ENCODE results near the gene AKAP1. TPM values are rescaled to one million over a fixed set of nuclear protein-coding genes. Genes with fewer than 3 reads are reported as not detected.

AKAP1 gene
- total and polyA plus RNA-seq, 11 donors, result 55.8 to 240 (median 128) TPM

DNA sequence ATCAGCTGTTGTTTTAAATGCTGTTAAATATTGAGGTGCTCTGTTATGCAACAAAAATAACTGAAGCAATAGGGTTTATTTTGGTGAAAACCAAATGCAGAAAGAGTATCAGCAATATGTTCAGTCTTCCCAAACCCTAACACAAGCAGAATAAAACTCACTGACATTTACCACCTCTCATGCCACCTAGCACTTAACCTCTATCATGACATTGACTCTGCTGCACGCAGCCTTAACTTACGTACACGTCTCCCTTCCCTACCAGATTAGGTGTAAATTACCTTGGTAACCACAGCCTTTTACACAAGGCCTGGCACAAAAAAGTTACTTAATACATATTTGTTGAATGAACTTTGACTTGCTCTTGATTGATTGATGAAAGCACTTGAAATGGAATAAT lies 9.9 kb upstream of the AKAP1 start:
- intact Hi-C loops (cut with DNase I), result loop anchor here in 2 of 10 donors (5.0 kb wide), 2 partner anchors 33 to 73 kb away; no protein-coding TSS in a partner anchor
- DNase-seq (no peak), ATAC-seq (peak in 1 of 4 donors; percentile 65)
- H3K36me3 ChIP-seq, result no peaks in the 10 kb centered on the region
- no peak for TF ChIP-seq POLR2A (IDR thresholded peaks at IDR 0.05)
- no peak for TF ChIP-seq CTCF (IDR thresholded peaks at IDR 0.05)
- H3K27ac ChIP-seq, result no peak overlapping the region
- H3K4me1 ChIP-seq, result no peaks in the 10 kb centered on the region
- H3K9me3 ChIP-seq, result no peaks in the 10 kb centered on the region
- 59 to 73% (median 66%) methylated on average over 3 of the region's 3 CpGs for WGBS, 4 donors
- H3K27me3 ChIP-seq, result no peaks in the 10 kb centered on the region
- no peak overlapping the region for H3K4me3 ChIP-seq

DNA sequence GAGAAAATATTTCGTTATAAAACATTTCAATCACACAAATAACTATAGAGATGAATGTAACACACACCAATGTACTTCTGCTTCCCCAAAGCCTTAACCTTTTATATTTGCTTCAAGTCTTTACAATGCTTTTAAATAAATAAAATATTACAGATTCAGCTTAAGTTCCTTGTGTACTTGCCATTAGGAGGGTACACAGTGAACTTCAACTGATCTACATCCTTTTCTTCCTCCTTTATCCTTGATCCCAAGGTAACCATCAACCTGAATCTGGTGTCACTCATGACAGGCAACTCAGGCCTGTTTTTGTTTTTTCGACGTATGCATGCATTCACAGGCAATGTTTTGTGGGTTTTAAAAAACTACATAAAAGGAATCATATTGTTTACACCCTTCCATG lies 9.3 kb upstream of the AKAP1 start:
- H3K4me3 ChIP-seq, result no peak overlapping the region
- no peaks in the 10 kb centered on the region for H3K9me3 ChIP-seq
- WGBS, 4 donors, result 90 to 92% (median 92%) methylated on average over 3 of the region's 3 CpGs
- no peaks in the 10 kb centered on the region for H3K27me3 ChIP-seq
- H3K36me3 ChIP-seq, result no peaks in the 10 kb centered on the region
- H3K4me1 ChIP-seq, result peaks cover 0 to 6% (median 0%) of the 10 kb centered on the region in 12 donors
- no peak for DNase-seq
- TF ChIP-seq CTCF (IDR thresholded peaks at IDR 0.05) (no peak), POLR2A (IDR thresholded peaks at IDR 0.05) (no peak)
- H3K27ac ChIP-seq, result no peak overlapping the region
- intact Hi-C loops (cut with DNase I), result loop anchor here in 2 of 10 donors (5.0 kb wide), 2 partner anchors 33 to 73 kb away; no protein-coding TSS in a partner anchor
- ATAC-seq, result no peak

DNA sequence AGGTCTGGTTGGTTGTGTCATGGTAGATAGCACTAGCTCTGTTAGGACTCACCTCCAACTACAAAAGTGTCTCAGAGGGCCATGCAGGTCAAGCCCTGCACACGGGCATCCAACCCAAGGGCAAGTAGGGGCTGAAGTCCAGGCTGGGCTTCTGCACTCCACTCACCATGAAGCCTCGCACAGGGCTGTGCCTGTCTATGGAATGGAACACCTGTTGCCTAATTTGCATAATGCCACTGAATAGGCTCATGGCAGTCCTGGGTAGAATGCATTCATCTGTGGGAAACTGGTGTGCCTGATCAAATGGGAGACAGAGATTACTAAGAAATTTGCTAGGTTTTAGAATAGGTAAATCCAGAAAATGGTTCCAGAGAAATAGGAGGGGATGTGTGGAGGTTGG lies 8.0 kb upstream of the AKAP1 start:
- no peaks in the 10 kb centered on the region for H3K36me3 ChIP-seq
- no peak for DNase-seq
- no peak for TF ChIP-seq CTCF (IDR thresholded peaks at IDR 0.05)
- TF ChIP-seq POLR2A (IDR thresholded peaks at IDR 0.05), result no peak
- intact Hi-C loops (cut with DNase I), result loop anchor here in 2 of 10 donors (5.0 kb wide), 2 partner anchors 35 to 75 kb away; no protein-coding TSS in a partner anchor
- 86 to 94% (median 90%) methylated on average over 2 of the region's 2 CpGs for WGBS, 4 donors
- peaks cover 0 to 6% (median 0%) of the 10 kb centered on the region in 12 donors for H3K4me1 ChIP-seq
- no peak for ATAC-seq
- no peaks in the 10 kb centered on the region for H3K27me3 ChIP-seq
- no peak overlapping the region for H3K27ac ChIP-seq
- H3K4me3 ChIP-seq, result no peak overlapping the region
- H3K9me3 ChIP-seq, result no peaks in the 10 kb centered on the region

GRCh38 chr17:57078274-57078673 lies 6.8 kb upstream of the AKAP1 start:
- H3K27ac ChIP-seq, result no peak overlapping the region
- TF ChIP-seq POLR2A (IDR thresholded peaks at IDR 0.05), result no peak
- TF ChIP-seq CTCF (IDR thresholded peaks at IDR 0.05), result no peak
- no peaks in the 10 kb centered on the region for H3K9me3 ChIP-seq
- 95 to 99% (median 97%) methylated on average over 9 of the region's 9 CpGs for WGBS, 4 donors
- no peaks in the 10 kb centered on the region for H3K27me3 ChIP-seq
- ATAC-seq (no peak), DNase-seq (no peak)
- H3K36me3 ChIP-seq, result no peaks in the 10 kb centered on the region
- peaks cover 0 to 7% (median 0%) of the 10 kb centered on the region in 12 donors for H3K4me1 ChIP-seq
- intact Hi-C loops (cut with DNase I), result loop anchor here in 2 of 10 donors (5.0 kb wide), 2 partner anchors 36 to 76 kb away; no protein-coding TSS in a partner anchor
- H3K4me3 ChIP-seq, result no peak overlapping the region
